SK-N-SH treated with all-trans-retinoic acid at 6 μM for 48 hours (cell line): ENCODE measurements around the gene FAM89B.

Experiments used
- ATAC-seq: fragments of 200-7000 bp; cut with Tn5 transposase; 3 replicates; pipeline ENCODE4 v1.9.1; 2020; ENCODE audit warnings: mild to moderate bottlenecking, moderate library complexity
- ARNTL ChIP-seq: fragments of 450-650 bp; formaldehyde crosslinking; IDR thresholded peaks from 2 replicates; pipeline ENCODE4 v1.5.0; 2020; ENCODE audit warnings: low read depth, mild to moderate bottlenecking, moderate library complexity, borderline replicate concordance
- BACH2 ChIP-seq: fragments of 250-450 bp; sonication (Bioruptor Pico); IDR thresholded peaks from 2 replicates; pipeline ENCODE4 v1.9.0; 2021; ENCODE audit warnings: mild to moderate bottlenecking, borderline replicate concordance
- CSDC2 ChIP-seq: fragments of 250-450 bp; sonication (Bioruptor Pico); IDR thresholded peaks from 2 replicates; pipeline ENCODE4 v1.5.0; 2020; ENCODE audit warnings: mild to moderate bottlenecking, moderate library complexity
- CSRNP3 ChIP-seq: fragments of 250-450 bp; sonication (Bioruptor Pico); IDR thresholded peaks from 2 replicates; pipeline ENCODE4 v1.5.1; 2021; ENCODE audit warnings: mild to moderate bottlenecking, moderate library complexity
- ESRRG ChIP-seq: fragments of 250-450 bp; sonication (Bioruptor Pico); IDR thresholded peaks from 2 replicates; pipeline ENCODE4 v1.6.1; 2021; ENCODE audit warnings: mild to moderate bottlenecking
- GLIS3 ChIP-seq: fragments of 250-450 bp; sonication (Bioruptor Pico); IDR thresholded peaks from 2 replicates; pipeline ENCODE4 v1.5.0; 2020; ENCODE audit warnings: mild to moderate bottlenecking, moderate library complexity
- ISL1 ChIP-seq: fragments of 250-450 bp; sonication (Bioruptor Pico); IDR thresholded peaks from 2 replicates; pipeline ENCODE4 v2.1.2; 2022; ENCODE audit warnings: mild to moderate bottlenecking, moderate library complexity
- OSR1 ChIP-seq: fragments of 250-450 bp; sonication (Bioruptor Pico); IDR thresholded peaks from 2 replicates; pipeline ENCODE4 v1.8.0; 2022; ENCODE audit warnings: moderate library complexity, mild to moderate bottlenecking, inconsistent platforms
- PATZ1 ChIP-seq: fragments of 250-450 bp; sonication (Bioruptor Pico); IDR thresholded peaks from 2 replicates; pipeline ENCODE4 v1.8.0; 2020; ENCODE audit warnings: mild to moderate bottlenecking, moderate library complexity, borderline replicate concordance
- POU6F1 ChIP-seq: fragments of 250-450 bp; sonication (Bioruptor Pico); IDR thresholded peaks from 2 replicates; pipeline ENCODE4 v1.8.0; 2021; ENCODE audit warnings: low read depth, mild to moderate bottlenecking, moderate library complexity, borderline replicate concordance
- PPARA ChIP-seq: fragments of 250-450 bp; sonication (Bioruptor Pico); IDR thresholded peaks from 2 replicates; pipeline ENCODE4 v1.5.0; 2020; ENCODE audit warnings: mild to moderate bottlenecking, borderline replicate concordance
- RARB ChIP-seq: fragments of 250-450 bp; sonication (Bioruptor Pico); IDR thresholded peaks from 2 replicates; pipeline ENCODE4 v1.8.0; 2021; ENCODE audit warnings: mild to moderate bottlenecking, moderate library complexity
- SNAI2 ChIP-seq: fragments of 250-450 bp; sonication (Bioruptor Pico); IDR thresholded peaks from 2 replicates; pipeline ENCODE4 v1.5.0; 2020; ENCODE audit warnings: mild to moderate bottlenecking, moderate library complexity
- TCF4 ChIP-seq: fragments of 250-450 bp; sonication (Bioruptor Pico); IDR thresholded peaks from 2 replicates; pipeline ENCODE4 v1.8.0; 2021; ENCODE audit warnings: mild to moderate bottlenecking, moderate library complexity, borderline replicate concordance
- TOX ChIP-seq: fragments of 250-450 bp; sonication (Bioruptor Pico); IDR thresholded peaks from 2 replicates; pipeline ENCODE4 v1.8.0; 2021; ENCODE audit warnings: mild to moderate bottlenecking, moderate library complexity, borderline replicate concordance
- TSHZ2 ChIP-seq: fragments of 250-450 bp; sonication (Bioruptor Pico); IDR thresholded peaks from 2 replicates; pipeline ENCODE4 v1.5.0; 2020; ENCODE audit warnings: mild to moderate bottlenecking, moderate library complexity
- ZFP3 ChIP-seq: fragments of 250-450 bp; sonication (Bioruptor Pico); IDR thresholded peaks from 2 replicates; pipeline ENCODE4 v1.5.0; 2020; ENCODE audit warnings: mild to moderate bottlenecking, moderate library complexity
- ZFP30 ChIP-seq: fragments of 450-650 bp; formaldehyde crosslinking; IDR thresholded peaks from 2 replicates; pipeline ENCODE4 v1.5.0; 2022; ENCODE audit warnings: mild to moderate bottlenecking, moderate library complexity
- ZNF565 ChIP-seq: fragments of 450-650 bp; formaldehyde crosslinking; conservative IDR thresholded peaks from 2 replicates; pipeline ENCODE4 v1.5.0; 2020; ENCODE audit warnings: low read depth, mild to moderate bottlenecking, moderate library complexity
- ZNF70 ChIP-seq: fragments of 450-650 bp; formaldehyde crosslinking; IDR thresholded peaks from 2 replicates; pipeline ENCODE4 v1.5.0; 2020; ENCODE audit warnings: mild to moderate bottlenecking, moderate library complexity
- ZNF8 ChIP-seq: fragments of 450-650 bp; formaldehyde crosslinking; IDR thresholded peaks from 2 replicates; pipeline ENCODE4 v1.5.0; 2020; ENCODE audit warnings: mild to moderate bottlenecking, moderate library complexity

The FAM89B gene

GRCh38 chr11:65574109-65574810 is 1.9 kb downstream of the FAM89B start (continued):
- no peak for TF ChIP-seq SNAI2 (CRISPR knock-in tag)
- TF ChIP-seq ISL1 = no peak
- TF ChIP-seq ZNF565 (CRISPR knock-in tag) = no peak
- no peak for TF ChIP-seq RARB (CRISPR knock-in tag)
- no peak for TF ChIP-seq ZNF8
- no peak for TF ChIP-seq TCF4 (CRISPR knock-in tag)
- TF ChIP-seq GLIS3 (CRISPR knock-in tag) = no peak
- TF ChIP-seq PATZ1 = no peak

GRCh38 chr11:65574811-65575567 is 2.7 kb downstream of the FAM89B start:
- TF ChIP-seq CSRNP3 (CRISPR knock-in tag) (peak; percentile 64; the same call in 1 of the 2 replicates), PATZ1 (no peak), CSDC2 (no peak)

GRCh38 chr11:65575568-65576231 is 3.4 kb downstream of the FAM89B start, which contains the start of gene EHBP1L1:
TSS of gene EHBP1L1 (plus strand) at chr11:65576053. CDS start at chr11:65576303, 250 bp downstream.
- peak; percentile 2; the same call in 1 of the 3 replicates for ATAC-seq
- TF ChIP-seq POU6F1 (CRISPR knock-in tag) (no peak), BACH2 (CRISPR knock-in tag) (no peak), ZNF8 (no peak), OSR1 (CRISPR knock-in tag) (no peak), ZFP3 (CRISPR knock-in tag) (no peak), CSDC2 (no peak), TOX (no peak), ZNF70 (no peak), ZFP30 (CRISPR knock-in tag) (no peak), ISL1 (no peak), GLIS3 (CRISPR knock-in tag) (no peak), PPARA (CRISPR knock-in tag) (no peak), ESRRG (CRISPR knock-in tag) (no peak), RARB (CRISPR knock-in tag) (no peak), TSHZ2 (CRISPR knock-in tag) (no peak), CSRNP3 (CRISPR knock-in tag) (no peak), SNAI2 (CRISPR knock-in tag) (no peak), PATZ1 (no peak), ARNTL (CRISPR knock-in tag) (no peak)

More at GRCh38 chr11:65574811-65575567, 2.7 kb downstream of the FAM89B start:
- ATAC-seq = no peak
